HG03066 (cell line): Measurements from ENCODE around the gene UNC5CL.

ENCODE experiments used
- ATAC-seq: cut with Tn5 transposase; IDR thresholded peaks from one replicate; pipeline ENCODE4 v1.9.1; 2021; ENCODE audit warnings: low read depth; ENCODE audit not compliant: unreplicated experiment

UNC5CL gene

GRCh38 chr6:40977085-40977484, 61.9 kb downstream of the UNC5CL start:
- no peak for ATAC-seq
